Liver (tissue), 3 donors: ENCODE results near the gene FOXI1.

Source experiments
- ATF3 ChIP-seq: IDR thresholded peaks from 2 replicates; pipeline ENCODE4 v1.6.1; 2016; ENCODE audit warnings: antibody characterized with exemption
- CTCF ChIP-seq: fragments of 150-350 bp; IDR thresholded peaks from 2 replicates; pipeline ENCODE4 v1.5.1; 2017; ENCODE audit warnings: improper control_type of control experiment, low read depth, low read length; ENCODE audit not compliant: missing input control
- GABPA ChIP-seq, 2 donors: IDR thresholded peaks in 1 of 2; conservative IDR thresholded peaks in 1 of 2; 2 replicates each; pipeline ENCODE4 v1.6.1; 2016; ENCODE audit warnings: antibody characterized with exemption in 2 of 2, mild to moderate bottlenecking in 1 of 2, moderate library complexity in 1 of 2
- HNF4G ChIP-seq: IDR thresholded peaks from 2 replicates; pipeline ENCODE4 v1.6.1; 2016; ENCODE audit warnings: antibody characterized with exemption
- JUND ChIP-seq, 2 donors: IDR thresholded peaks; 2 replicates each; pipeline ENCODE4 v1.6.1; 2016; ENCODE audit warnings: antibody characterized with exemption in 2 of 2
- MAX ChIP-seq: IDR thresholded peaks from 2 replicates; pipeline ENCODE4 v1.6.1; 2016; ENCODE audit warnings: antibody characterized with exemption
- RAD21 ChIP-seq, 2 donors: IDR thresholded peaks; 2 replicates each; pipeline ENCODE4 v1.6.1; 2016; ENCODE audit warnings: antibody characterized with exemption in 2 of 2, mild to moderate bottlenecking in 2 of 2
- REST ChIP-seq: IDR thresholded peaks from 2 replicates; pipeline ENCODE4 v1.6.1; 2016; ENCODE audit warnings: antibody characterized with exemption, mild to moderate bottlenecking
- SP1 ChIP-seq: IDR thresholded peaks from 2 replicates; pipeline ENCODE4 v1.6.1; 2018; ENCODE audit warnings: antibody characterized with exemption, mild to moderate bottlenecking
- TAF1 ChIP-seq: conservative IDR thresholded peaks from 2 replicates; pipeline ENCODE4 v1.6.1; 2016; ENCODE audit warnings: antibody characterized with exemption, mild to moderate bottlenecking
- ZBTB33 ChIP-seq: IDR thresholded peaks from 2 replicates; pipeline ENCODE4 v1.6.1; 2016; ENCODE audit warnings: antibody characterized with exemption
- donor health status: healthy.
- donor health status: healthy.

GRCh38 chr5:170111088-170111785, 5.5 kb downstream of the FOXI1 start:
- no peak for TF ChIP-seq CTCF
- TF ChIP-seq MAX = no peak
- TF ChIP-seq ZBTB33 = no peak
- no peak for TF ChIP-seq SP1
- no peak for TF ChIP-seq JUND (IDR thresholded peaks at IDR 0.05)
- TF ChIP-seq GABPA (IDR thresholded peaks at IDR 0.05 in 1 of 2, conservative IDR thresholded peaks at IDR 0.05 in 1 of 2) = no peak
- TF ChIP-seq RAD21 (IDR thresholded peaks at IDR 0.05) = no peak
- no peak for TF ChIP-seq TAF1
- no peak for TF ChIP-seq ATF3
- no peak for TF ChIP-seq HNF4G
- TF ChIP-seq REST = no peak
